WTC11 (cell line): ENCODE data around the gene CDH22. TPM values are rescaled to one million over a fixed set of nuclear protein-coding genes. Genes with fewer than 3 reads are reported as not detected.

Source experiments
- ATAC-seq: fragments of 200-7000 bp; cut with Tn5 transposase; 2 replicates; pipeline ENCODE4 v1.10.0; 2021; ENCODE audit warnings: mild to moderate bottlenecking, moderate library complexity
- CTCF ChIA-PET: fragments of 300-600 bp; sonication (Branson Sonifier 250); formaldehyde crosslinking; loops from one replicate; lab custom pipeline; 2021; ENCODE audit warnings: antibody characterized with exemption; lab: Charles Lee
- POLR2A ChIA-PET: fragments of 350-600 bp; sonication (Branson Sonifier 250); formaldehyde crosslinking; loops from one replicate; lab custom pipeline; 2021; ENCODE audit warnings: antibody characterized with exemption; lab: Charles Lee
- DNase-seq: peaks from one replicate; pipeline ENCODE4 v3.0.0; 2021; ENCODE audit warnings: low spot score
- H3K27ac Mint-ChIP-seq: 2 replicates; pipeline ENCODE4 v1.8.0; 2021; ENCODE audit warnings: mixed read lengths
- H3K27me3 Mint-ChIP-seq: 2 replicates; pipeline ENCODE4 v1.8.0; 2021; ENCODE audit warnings: low read depth, mild to moderate bottlenecking, moderate library complexity, mixed read lengths
- H3K36me3 Mint-ChIP-seq: 2 replicates; pipeline ENCODE4 v1.8.0; 2021; ENCODE audit warnings: mixed read lengths
- H3K4me1 Mint-ChIP-seq: 2 replicates; pipeline ENCODE4 v1.8.0; 2022; ENCODE audit warnings: mixed read lengths
- H3K4me3 Mint-ChIP-seq: 2 replicates; pipeline ENCODE4 v1.8.0; 2021; ENCODE audit warnings: mild to moderate bottlenecking, moderate library complexity, mixed read lengths
- H3K9me3 Mint-ChIP-seq: 2 replicates; pipeline ENCODE4 v1.8.0; 2021; ENCODE audit warnings: mixed read lengths
- ATF2 ChIP-seq: sonication (generic); formaldehyde crosslinking; IDR thresholded peaks from 2 replicates; pipeline ENCODE4 v1.8.1; 2022; ENCODE audit warnings: low read depth, missing genetic modification reagents, borderline replicate concordance
- ATF3 ChIP-seq: sonication (generic); formaldehyde crosslinking; conservative IDR thresholded peaks from 2 replicates; pipeline ENCODE4 v1.8.1; 2022; ENCODE audit warnings: mild to moderate bottlenecking, missing genetic modification reagents
- CBFB ChIP-seq: sonication (generic); formaldehyde crosslinking; IDR thresholded peaks from 2 replicates; pipeline ENCODE4 v1.8.1; 2022; ENCODE audit warnings: mild to moderate bottlenecking, low read depth, missing genetic modification reagents
- E2F4 ChIP-seq: sonication (generic); formaldehyde crosslinking; IDR thresholded peaks from 2 replicates; pipeline ENCODE4 v1.8.1; 2022; ENCODE audit warnings: low read depth, mild to moderate bottlenecking, moderate library complexity, missing genetic modification reagents, borderline replicate concordance
- FOXJ3 ChIP-seq: sonication (generic); formaldehyde crosslinking; IDR thresholded peaks from 2 replicates; pipeline ENCODE4 v1.9.0; 2021; ENCODE audit warnings: missing genetic modification reagents, mild to moderate bottlenecking, borderline replicate concordance
- FOXP1 ChIP-seq: sonication (generic); formaldehyde crosslinking; IDR thresholded peaks from 2 replicates; pipeline ENCODE4 v1.8.0; 2022; ENCODE audit warnings: missing genetic modification reagents, mild to moderate bottlenecking, moderate library complexity, borderline replicate concordance
- GTF2I ChIP-seq: fragments of 250-450 bp; sonication (Bioruptor Pico); conservative IDR thresholded peaks from 2 replicates; pipeline ENCODE4 v1.4.0; 2021; ENCODE audit warnings: mild to moderate bottlenecking
- MLX ChIP-seq: sonication (generic); formaldehyde crosslinking; IDR thresholded peaks from 2 replicates; pipeline ENCODE4 v1.8.1; 2023; ENCODE audit warnings: mild to moderate bottlenecking, missing genetic modification reagents, moderate library complexity
- MXD4 ChIP-seq: fragments of 250-450 bp; sonication (Bioruptor Pico); IDR thresholded peaks from 2 replicates; pipeline ENCODE4 v1.8.0; 2021; ENCODE audit warnings: mild to moderate bottlenecking, moderate library complexity, borderline replicate concordance
- NFYB ChIP-seq: sonication (generic); formaldehyde crosslinking; conservative IDR thresholded peaks from 2 replicates; pipeline ENCODE4 v1.8.0; 2022; ENCODE audit warnings: low read depth, missing genetic modification reagents
- NR1H2 ChIP-seq: sonication (generic); formaldehyde crosslinking; IDR thresholded peaks from 2 replicates; pipeline ENCODE4 v1.9.0; 2021; ENCODE audit warnings: mild to moderate bottlenecking, moderate library complexity, missing genetic modification reagents
- NR3C1 ChIP-seq: sonication (generic); formaldehyde crosslinking; conservative IDR thresholded peaks from 2 replicates; pipeline ENCODE4 v1.8.1; 2023; ENCODE audit warnings: low read depth, mild to moderate bottlenecking, missing genetic modification reagents
- SP1 ChIP-seq: sonication (generic); formaldehyde crosslinking; conservative IDR thresholded peaks from 2 replicates; pipeline ENCODE4 v1.8.1; 2022; ENCODE audit warnings: missing genetic modification reagents
- TCF7 ChIP-seq: sonication (generic); formaldehyde crosslinking; IDR thresholded peaks from 2 replicates; pipeline ENCODE4 v1.8.0; 2022; ENCODE audit warnings: mild to moderate bottlenecking, low read depth, missing genetic modification reagents, moderate library complexity
- ZNF219 ChIP-seq: sonication (generic); formaldehyde crosslinking; IDR thresholded peaks from 2 replicates; pipeline ENCODE4 v1.8.0; 2023; ENCODE audit warnings: missing genetic modification reagents, mild to moderate bottlenecking, borderline replicate concordance
- ZNF425 ChIP-seq: fragments of 250-450 bp; sonication (Bioruptor Pico); conservative IDR thresholded peaks from 2 replicates; pipeline ENCODE4 v1.9.0; 2021; ENCODE audit warnings: mild to moderate bottlenecking
- ZNF532 ChIP-seq: fragments of 250-450 bp; sonication (Bioruptor Pico); IDR thresholded peaks from 2 replicates; pipeline ENCODE4 v1.9.0; 2021; ENCODE audit warnings: mild to moderate bottlenecking, borderline replicate concordance
- ZNF671 ChIP-seq: fragments of 250-450 bp; sonication (Bioruptor Pico); IDR thresholded peaks from 2 replicates; pipeline ENCODE4 v1.8.0; 2021; ENCODE audit warnings: mild to moderate bottlenecking
- total RNA-seq: library from RNA; stranded (reverse); gene quantifications from 3 replicates; pipeline ENCODE4 v1.2.3, GENCODE V29; 2021
- TF ChIP-seq, protein P1 (sequence below): sonication (generic); formaldehyde crosslinking; IDR thresholded peaks from 2 replicates; pipeline ENCODE4 v1.8.0; 2023; ENCODE audit warnings: mild to moderate bottlenecking, missing genetic modification reagents
- TF ChIP-seq, protein P2 (sequence below): sonication (generic); formaldehyde crosslinking; IDR thresholded peaks from 2 replicates; pipeline ENCODE4 v1.8.1; 2022; ENCODE audit warnings: mild to moderate bottlenecking, missing genetic modification reagents, moderate library complexity, borderline replicate concordance

The CDH22 gene
- total RNA-seq, 1 experiment from 2014 or later = 0.13 TPM

- DNase-seq (no peak), ATAC-seq (no peak)
- H3K36me3 Mint-ChIP-seq = no peaks in the 10 kb centered on the region
- no peak overlapping the region for H3K27ac Mint-ChIP-seq
- peak; percentile 88 for TF ChIP-seq GTF2I
- no peak for TF ChIP-seq FOXP1 (CRISPR knock-in tag)
- no peaks in the 10 kb centered on the region for H3K9me3 Mint-ChIP-seq
- H3K4me1 Mint-ChIP-seq = no peaks in the 10 kb centered on the region
- peaks cover 22% of the 10 kb centered on the region for H3K27me3 Mint-ChIP-seq
- no peak overlapping the region for H3K4me3 Mint-ChIP-seq
- ChIA-PET POLR2A (no interaction called here), CTCF (interaction anchor here (0.9 to 2.4 kb wide), 4 partner anchors 8 to 108 kb away, joined by 3 to 11 read pairs (median 4); no protein-coding TSS in a partner anchor)
These were observed 141.2 kb downstream of the CDH22 start for GRCh38 chr20:46167080-46167479.

DNA sequence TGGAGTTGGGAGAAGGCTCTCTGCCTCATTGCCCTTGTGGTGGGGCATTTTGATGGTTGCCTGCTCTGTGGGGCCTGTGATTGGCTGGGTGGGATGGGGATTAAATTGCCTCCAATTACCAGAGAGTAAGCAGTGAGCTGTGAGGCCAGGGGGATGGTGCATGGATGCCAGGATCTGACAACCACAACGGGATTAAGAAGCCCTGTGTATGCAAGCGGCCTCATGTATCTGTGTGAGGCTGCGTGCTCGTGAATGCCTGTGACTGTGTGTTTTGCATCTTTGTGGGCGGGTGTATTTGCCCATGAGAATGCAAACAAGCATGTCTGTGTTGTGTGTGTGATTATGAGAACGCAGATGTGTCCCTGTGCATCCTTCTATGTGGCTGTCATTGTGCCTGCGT lies 144.0 kb downstream of the CDH22 start:
- CTCF ChIA-PET = interaction anchor here (1.2 kb wide), 1 partner anchor 10 kb away, joined by 6 read pairs; no protein-coding TSS in a partner anchor
- no peak overlapping the region for H3K4me3 Mint-ChIP-seq
- no peaks in the 10 kb centered on the region for H3K9me3 Mint-ChIP-seq
- H3K4me1 Mint-ChIP-seq = no peaks in the 10 kb centered on the region
- no peaks in the 10 kb centered on the region for H3K36me3 Mint-ChIP-seq
- POLR2A ChIA-PET = no interaction called here
- H3K27ac Mint-ChIP-seq = no peak overlapping the region
- DNase-seq = no peak
- ATAC-seq = no peak
- peaks cover 7% of the 10 kb centered on the region for H3K27me3 Mint-ChIP-seq
- TF ChIP-seq ZNF425 (CRISPR knock-in tag) (no peak), NR3C1 (CRISPR knock-in tag) (no peak), ATF3 (CRISPR knock-in tag) (no peak), TCF7 (CRISPR knock-in tag) (no peak), E2F4 (CRISPR knock-in tag) (no peak), ZNF219 (CRISPR knock-in tag) (no peak), ZNF532 (CRISPR knock-in tag) (no peak), ZNF671 (CRISPR knock-in tag) (no peak), ATF2 (CRISPR knock-in tag) (no peak), FOXJ3 (CRISPR knock-in tag) (no peak), MLX (CRISPR knock-in tag) (no peak), NR1H2 (CRISPR knock-in tag) (no peak), SP1 (CRISPR knock-in tag) (no peak), NFYB (CRISPR knock-in tag) (no peak), MXD4 (CRISPR knock-in tag) (no peak), CBFB (CRISPR knock-in tag) (no peak)
- TF ChIP-seq, protein P1, sequence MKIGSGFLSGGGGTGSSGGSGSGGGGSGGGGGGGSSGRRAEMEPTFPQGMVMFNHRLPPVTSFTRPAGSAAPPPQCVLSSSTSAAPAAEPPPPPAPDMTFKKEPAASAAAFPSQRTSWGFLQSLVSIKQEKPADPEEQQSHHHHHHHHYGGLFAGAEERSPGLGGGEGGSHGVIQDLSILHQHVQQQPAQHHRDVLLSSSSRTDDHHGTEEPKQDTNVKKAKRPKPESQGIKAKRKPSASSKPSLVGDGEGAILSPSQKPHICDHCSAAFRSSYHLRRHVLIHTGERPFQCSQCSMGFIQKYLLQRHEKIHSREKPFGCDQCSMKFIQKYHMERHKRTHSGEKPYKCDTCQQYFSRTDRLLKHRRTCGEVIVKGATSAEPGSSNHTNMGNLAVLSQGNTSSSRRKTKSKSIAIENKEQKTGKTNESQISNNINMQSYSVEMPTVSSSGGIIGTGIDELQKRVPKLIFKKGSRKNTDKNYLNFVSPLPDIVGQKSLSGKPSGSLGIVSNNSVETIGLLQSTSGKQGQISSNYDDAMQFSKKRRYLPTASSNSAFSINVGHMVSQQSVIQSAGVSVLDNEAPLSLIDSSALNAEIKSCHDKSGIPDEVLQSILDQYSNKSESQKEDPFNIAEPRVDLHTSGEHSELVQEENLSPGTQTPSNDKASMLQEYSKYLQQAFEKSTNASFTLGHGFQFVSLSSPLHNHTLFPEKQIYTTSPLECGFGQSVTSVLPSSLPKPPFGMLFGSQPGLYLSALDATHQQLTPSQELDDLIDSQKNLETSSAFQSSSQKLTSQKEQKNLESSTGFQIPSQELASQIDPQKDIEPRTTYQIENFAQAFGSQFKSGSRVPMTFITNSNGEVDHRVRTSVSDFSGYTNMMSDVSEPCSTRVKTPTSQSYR (CRISPR knock-in tag) = no peak
- TF ChIP-seq, protein P2, sequence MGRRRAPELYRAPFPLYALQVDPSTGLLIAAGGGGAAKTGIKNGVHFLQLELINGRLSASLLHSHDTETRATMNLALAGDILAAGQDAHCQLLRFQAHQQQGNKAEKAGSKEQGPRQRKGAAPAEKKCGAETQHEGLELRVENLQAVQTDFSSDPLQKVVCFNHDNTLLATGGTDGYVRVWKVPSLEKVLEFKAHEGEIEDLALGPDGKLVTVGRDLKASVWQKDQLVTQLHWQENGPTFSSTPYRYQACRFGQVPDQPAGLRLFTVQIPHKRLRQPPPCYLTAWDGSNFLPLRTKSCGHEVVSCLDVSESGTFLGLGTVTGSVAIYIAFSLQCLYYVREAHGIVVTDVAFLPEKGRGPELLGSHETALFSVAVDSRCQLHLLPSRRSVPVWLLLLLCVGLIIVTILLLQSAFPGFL = no peak
